ENCODE data around the gene ADAMTS17.

Gene ADAMTS17

DNA sequence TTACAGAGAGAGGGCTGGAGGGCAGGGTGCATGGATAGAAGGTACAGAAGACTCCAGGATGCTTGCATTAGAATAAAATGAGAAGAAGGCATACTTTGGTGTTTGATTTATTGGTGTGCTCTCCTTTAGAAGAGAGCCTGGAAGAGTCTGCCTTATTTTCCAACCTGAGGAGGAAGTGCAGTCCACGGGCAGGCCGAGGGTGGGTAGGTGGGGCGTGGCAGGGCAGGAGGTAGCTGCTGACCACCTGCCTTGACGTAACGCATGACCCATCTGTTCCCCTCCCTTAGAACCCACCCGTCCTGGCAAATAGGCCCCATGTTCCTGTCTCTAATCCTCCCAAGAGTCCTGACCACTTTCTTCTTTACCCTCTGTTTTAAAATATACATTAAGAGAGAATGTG, 386.2 kb downstream of the ADAMTS17 start:
- Histone ChIP-seq H3K4me1 (ENCODE audit: insufficient read depth, low read length) (no peaks in the 10 kb centered on the region), H3K27ac (ENCODE audit: low read length) (no peak overlapping the region), H3K27me3 (ENCODE audit: insufficient read depth, low read length) (no peaks in the 10 kb centered on the region), H3K9ac (ENCODE audit: low read depth, low read length) (no peak overlapping the region), H3K9me3 (ENCODE audit: insufficient read depth, low read depth, low read length) (no peaks in the 10 kb centered on the region), H3K36me3 (ENCODE audit: insufficient read depth, low read depth, low read length) (no peaks in the 10 kb centered on the region), H3K4me3 (ENCODE audit: low read length) (no peak overlapping the region)

- Histone ChIP-seq H3K9me3 (ENCODE audit: insufficient read depth, low read depth, low read length) (no peaks in the 10 kb centered on the region), H3K27ac (ENCODE audit: low read length) (no peak overlapping the region), H3K4me3 (ENCODE audit: low read length) (no peak overlapping the region), H3K36me3 (ENCODE audit: insufficient read depth, low read depth, low read length) (no peaks in the 10 kb centered on the region), H3K4me1 (ENCODE audit: insufficient read depth, low read length) (no peaks in the 10 kb centered on the region), H3K9ac (ENCODE audit: low read depth, low read length) (no peak overlapping the region), H3K27me3 (ENCODE audit: insufficient read depth, low read length) (no peaks in the 10 kb centered on the region)
These were observed 386.6 kb downstream of the ADAMTS17 start for GRCh38 chr15:99955181-99955525.

DNA sequence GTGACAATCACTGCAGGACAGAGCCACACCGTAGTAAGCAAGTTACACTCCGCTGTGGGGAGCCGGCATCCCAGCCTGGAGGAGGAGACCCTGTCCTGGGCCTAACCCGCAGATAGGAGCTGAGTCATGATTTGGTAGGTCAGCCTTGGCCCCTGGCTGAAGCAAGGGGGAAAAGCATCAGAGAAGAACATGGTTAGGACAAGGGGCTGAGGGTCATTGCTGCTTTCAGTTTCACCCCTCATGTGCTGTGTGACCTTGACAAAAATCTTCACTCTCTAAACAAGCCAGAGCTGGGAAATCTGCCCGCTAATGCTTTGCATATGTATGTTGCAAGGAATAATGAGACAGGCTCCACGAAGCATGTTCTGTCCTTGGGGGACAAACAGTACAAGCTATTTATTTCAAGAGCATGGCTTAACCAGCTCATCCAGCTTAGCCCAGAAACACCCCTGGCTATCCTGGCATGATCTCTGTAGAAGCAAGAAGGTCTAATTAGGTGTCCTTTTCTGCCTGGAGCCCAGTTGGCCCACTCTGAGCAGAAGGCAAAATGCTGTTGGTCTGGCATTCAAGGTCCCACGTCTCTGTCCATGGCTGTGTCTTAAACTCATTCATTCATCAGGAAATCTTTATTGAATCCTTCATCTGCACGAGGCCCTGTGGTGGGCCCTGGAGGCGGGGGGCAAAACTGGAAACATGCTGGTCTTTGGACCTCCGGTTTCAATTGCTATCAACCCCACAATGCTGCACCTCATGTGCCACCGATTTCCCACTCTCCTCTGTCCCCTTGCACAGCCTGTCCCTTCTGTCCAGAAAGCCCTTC, 387.2 kb downstream of the ADAMTS17 start:
- Histone ChIP-seq H3K4me3 (ENCODE audit: low read length) (no peak overlapping the region), H3K27me3 (ENCODE audit: insufficient read depth, low read length) (no peaks in the 10 kb centered on the region), H3K9ac (ENCODE audit: low read depth, low read length) (no peak overlapping the region), H3K9me3 (ENCODE audit: insufficient read depth, low read depth, low read length) (no peaks in the 10 kb centered on the region), H3K36me3 (ENCODE audit: insufficient read depth, low read depth, low read length) (no peaks in the 10 kb centered on the region), H3K27ac (ENCODE audit: low read length) (no peak overlapping the region), H3K4me1 (ENCODE audit: insufficient read depth, low read length) (no peaks in the 10 kb centered on the region)

DNA sequence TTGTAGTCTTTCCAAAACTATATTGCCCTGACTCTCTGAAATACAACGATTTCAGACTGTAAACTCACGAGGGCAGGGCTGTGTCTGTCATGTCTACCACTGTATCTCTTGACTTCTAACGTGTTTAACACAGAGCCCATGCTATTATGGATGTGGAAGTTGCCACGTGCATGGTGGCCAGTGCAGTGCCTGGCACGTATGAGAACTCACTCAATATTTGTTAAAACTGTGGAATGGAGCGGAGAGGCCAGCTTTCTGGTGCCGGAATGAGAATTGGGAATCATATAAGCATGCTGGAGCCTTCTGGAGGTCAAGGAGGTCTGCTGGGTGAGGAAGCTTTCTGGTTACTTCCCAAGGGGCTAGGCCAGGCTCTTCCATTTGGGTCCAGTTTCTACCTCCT, 387.9 kb downstream of the ADAMTS17 start:
- Histone ChIP-seq H3K9ac (ENCODE audit: low read depth, low read length) (no peak overlapping the region), H3K9me3 (ENCODE audit: insufficient read depth, low read depth, low read length) (no peaks in the 10 kb centered on the region), H3K4me3 (ENCODE audit: low read length) (no peak overlapping the region), H3K36me3 (ENCODE audit: insufficient read depth, low read depth, low read length) (no peaks in the 10 kb centered on the region), H3K27ac (ENCODE audit: low read length) (no peak overlapping the region), H3K4me1 (ENCODE audit: insufficient read depth, low read length) (no peaks in the 10 kb centered on the region), H3K27me3 (ENCODE audit: insufficient read depth, low read length) (no peaks in the 10 kb centered on the region)

- H3K9me3 ChIP-seq (ENCODE audit: insufficient read depth, low read depth, low read length) = no peaks in the 10 kb centered on the region
- no peak overlapping the region for H3K27ac ChIP-seq (ENCODE audit: low read length)
- no peaks in the 10 kb centered on the region for H3K36me3 ChIP-seq (ENCODE audit: insufficient read depth, low read depth, low read length)
These were observed 390.3 kb downstream of the ADAMTS17 start for GRCh38 chr15:99951511-99951910.

DNA sequence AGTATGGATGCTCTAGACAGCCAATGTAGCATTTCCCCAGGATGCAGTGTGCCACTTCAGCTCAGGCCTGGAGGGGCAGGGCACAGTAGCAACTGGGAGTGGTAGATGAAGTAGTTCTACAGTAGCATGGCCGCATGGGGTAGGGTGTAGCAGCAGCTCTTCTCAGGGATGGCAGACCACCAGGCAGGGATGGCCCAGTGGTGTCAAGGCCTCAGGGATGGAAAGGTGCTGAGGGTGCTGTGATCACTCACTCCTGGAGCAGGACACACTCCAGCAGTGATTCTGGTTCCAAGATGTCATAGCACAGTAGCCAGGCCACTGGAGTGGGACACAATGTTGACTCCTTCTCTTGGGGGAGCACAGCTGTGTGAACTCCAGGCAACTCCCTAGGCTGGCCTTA, 397.6 kb downstream of the ADAMTS17 start:
- H3K36me3 ChIP-seq (ENCODE audit: insufficient read depth, low read depth, low read length) = no peaks in the 10 kb centered on the region
- no peak overlapping the region for H3K27ac ChIP-seq (ENCODE audit: low read length)
- H3K9ac ChIP-seq (ENCODE audit: low read depth, low read length) = no peak overlapping the region
- H3K4me3 ChIP-seq (ENCODE audit: low read length) = no peak overlapping the region
- peaks cover 3% of the 10 kb centered on the region; the same call in 1 of the 2 replicates for H3K9me3 ChIP-seq (ENCODE audit: insufficient read depth, low read depth, low read length)
- H3K4me1 ChIP-seq (ENCODE audit: insufficient read depth, low read length) = no peaks in the 10 kb centered on the region
- H3K27me3 ChIP-seq (ENCODE audit: insufficient read depth, low read length) = no peaks in the 10 kb centered on the region

More at GRCh38 chr15:99951511-99951910, 390.3 kb downstream of the ADAMTS17 start:
- Histone ChIP-seq H3K4me1 (ENCODE audit: insufficient read depth, low read length) (no peaks in the 10 kb centered on the region), H3K9ac (ENCODE audit: low read depth, low read length) (no peak overlapping the region), H3K4me3 (ENCODE audit: low read length) (no peak overlapping the region), H3K27me3 (ENCODE audit: insufficient read depth, low read length) (no peaks in the 10 kb centered on the region)

GRCh38 chr15:99943466-99943865, 398.3 kb downstream of the ADAMTS17 start:
- Histone ChIP-seq H3K4me1 (ENCODE audit: insufficient read depth, low read length) (no peaks in the 10 kb centered on the region), H3K4me3 (ENCODE audit: low read length) (no peak overlapping the region), H3K27ac (ENCODE audit: low read length) (no peak overlapping the region), H3K9me3 (ENCODE audit: insufficient read depth, low read depth, low read length) (peaks cover 3% of the 10 kb centered on the region; the same call in 1 of the 2 replicates), H3K9ac (ENCODE audit: low read depth, low read length) (no peak overlapping the region), H3K27me3 (ENCODE audit: insufficient read depth, low read length) (no peaks in the 10 kb centered on the region), H3K36me3 (ENCODE audit: insufficient read depth, low read depth, low read length) (no peaks in the 10 kb centered on the region)

- no peaks in the 10 kb centered on the region for H3K36me3 ChIP-seq (ENCODE audit: insufficient read depth, low read depth, low read length)
- H3K9ac ChIP-seq (ENCODE audit: low read depth, low read length) = no peak overlapping the region
- peaks cover 38% of the 10 kb centered on the region for H3K27me3 ChIP-seq (ENCODE audit: insufficient read depth, low read length)
- H3K4me3 ChIP-seq (ENCODE audit: low read length) = no peak overlapping the region
- no peaks in the 10 kb centered on the region for H3K9me3 ChIP-seq (ENCODE audit: insufficient read depth, low read depth, low read length)
- H3K4me1 ChIP-seq (ENCODE audit: insufficient read depth, low read length) = peaks cover 20% of the 10 kb centered on the region
- H3K27ac ChIP-seq (ENCODE audit: low read length) = no peak overlapping the region
These were observed 408.9 kb downstream of the ADAMTS17 start for GRCh38 chr15:99932676-99933402.

GRCh38 chr15:99931703-99932603, 409.8 kb downstream of the ADAMTS17 start:
- Histone ChIP-seq H3K4me1 (ENCODE audit: insufficient read depth, low read length) (peaks cover 20% of the 10 kb centered on the region), H3K27me3 (ENCODE audit: insufficient read depth, low read length) (peaks cover 38% of the 10 kb centered on the region), H3K9me3 (ENCODE audit: insufficient read depth, low read depth, low read length) (no peaks in the 10 kb centered on the region), H3K9ac (ENCODE audit: low read depth, low read length) (0 out of 2 replicates have a peak overlapping the region, but pooled peaks have one; percentile 11), H3K36me3 (ENCODE audit: insufficient read depth, low read depth, low read length) (no peaks in the 10 kb centered on the region), H3K27ac (ENCODE audit: low read length) (no peak overlapping the region), H3K4me3 (ENCODE audit: low read length) (no peak overlapping the region)

GRCh38 chr15:99930696-99931095, 411.1 kb downstream of the ADAMTS17 start:
- H3K4me3 ChIP-seq (ENCODE audit: low read length) = no peak overlapping the region; the same call in 1 of the 2 replicates
- peaks cover 43% of the 10 kb centered on the region for H3K27me3 ChIP-seq (ENCODE audit: insufficient read depth, low read length)
- H3K9me3 ChIP-seq (ENCODE audit: insufficient read depth, low read depth, low read length) = no peaks in the 10 kb centered on the region
- no peak overlapping the region for H3K9ac ChIP-seq (ENCODE audit: low read depth, low read length)
- no peaks in the 10 kb centered on the region for H3K36me3 ChIP-seq (ENCODE audit: insufficient read depth, low read depth, low read length)
- H3K27ac ChIP-seq (ENCODE audit: low read length) = no peak overlapping the region
- H3K4me1 ChIP-seq (ENCODE audit: insufficient read depth, low read length) = peaks cover 20% of the 10 kb centered on the region

- H3K27ac ChIP-seq (ENCODE audit: low read length) = no peak overlapping the region
- H3K36me3 ChIP-seq (ENCODE audit: insufficient read depth, low read depth, low read length) = no peaks in the 10 kb centered on the region
- peak overlapping the region; percentile 82 for H3K4me3 ChIP-seq (ENCODE audit: low read length)
- H3K9ac ChIP-seq (ENCODE audit: low read depth, low read length) = peak overlapping the region; percentile 85; the same call in 1 of the 2 replicates
- peaks cover 20% of the 10 kb centered on the region for H3K4me1 ChIP-seq (ENCODE audit: insufficient read depth, low read length)
- no peaks in the 10 kb centered on the region for H3K9me3 ChIP-seq (ENCODE audit: insufficient read depth, low read depth, low read length)
- peaks cover 54% of the 10 kb centered on the region for H3K27me3 ChIP-seq (ENCODE audit: insufficient read depth, low read length)
These were observed 412.5 kb downstream of the ADAMTS17 start for GRCh38 chr15:99929266-99929665.
